ENCODE data around the gene ATL2.
"Not testable (repeated sequence)": the region's sequence is repeated elsewhere in the genome, so short reads cannot be mapped to it uniquely, and the experiment has no call there.

The ATL2 gene

GRCh38 chr2:38394041-38394440, 17.0 kb upstream of the ATL2 start:
- no peak for DNase-seq
- intact Hi-C loops (cut with DNase I), result no loop called here

GRCh38 chr2:38390947-38391346, 13.9 kb upstream of the ATL2 start:
- DNase-seq, result no peak
- intact Hi-C loops (cut with DNase I), result no loop called here

GRCh38 chr2:38387887-38388286, 10.8 kb upstream of the ATL2 start:
- intact Hi-C loops (cut with DNase I), result no loop called here

GRCh38 chr2:38386821-38387220, 9.7 kb upstream of the ATL2 start:
- intact Hi-C loops (cut with DNase I), result no loop called here

More at GRCh38 chr2:38387887-38388286, 10.8 kb upstream of the ATL2 start:
- no peak for DNase-seq

GRCh38 chr2:38386377-38386776, 9.3 kb upstream of the ATL2 start:
- intact Hi-C loops (cut with DNase I), result no loop called here
- DNase-seq, result no peak

More at GRCh38 chr2:38386821-38387220, 9.7 kb upstream of the ATL2 start:
- no peak for DNase-seq

GRCh38 chr2:38384338-38384737, 7.3 kb upstream of the ATL2 start:
- DNase-seq, result no peak
- intact Hi-C loops (cut with DNase I), result no loop called here

- intact Hi-C loops (cut with DNase I); DNase-seq: not testable (repeated sequence)
These were observed 6.7 kb upstream of the ATL2 start for GRCh38 chr2:38383741-38384140.

GRCh38 chr2:38381381-38382143, 4.5 kb upstream of the ATL2 start:
- DNase-seq, result no peak
- intact Hi-C loops (cut with DNase I), result no loop called here

GRCh38 chr2:38380397-38381130, 3.5 kb upstream of the ATL2 start:
- DNase-seq, result no peak
- intact Hi-C loops (cut with DNase I), result no loop called here

GRCh38 chr2:38376346-38377049, 575 bp downstream of the ATL2 start:
- DNase-seq, result peak in 8 of 10 donors; percentile 15 to 92 (median 36)
- intact Hi-C loops (cut with DNase I), result loop anchor here (5.0 to 10.0 kb wide), 3 partner anchors 59 to 226 kb away; partner anchors contain the start of gene HNRNPLL

GRCh38 chr2:38375696-38376345, 1.3 kb downstream of the ATL2 start:
- DNase-seq, result peak in 3 of 10 donors; percentile 24 to 36 (median 25)
- intact Hi-C loops (cut with DNase I), result loop anchor here (5.0 to 10.0 kb wide), 3 partner anchors 59 to 226 kb away; partner anchors contain the start of gene HNRNPLL

GRCh38 chr2:38374984-38375383, 2.1 kb downstream of the ATL2 start:
- intact Hi-C loops (cut with DNase I), result loop anchor here (5.0 to 10.0 kb wide), 3 partner anchors 58 to 227 kb away; partner anchors contain the start of gene HNRNPLL

GRCh38 chr2:38371235-38371634, 5.8 kb downstream of the ATL2 start:
- DNase-seq, result no peak
- intact Hi-C loops (cut with DNase I), result loop anchor here (10.0 kb wide), 1 partner anchor 74 kb away; no protein-coding TSS in a partner anchor

More at GRCh38 chr2:38374984-38375383, 2.1 kb downstream of the ATL2 start:
- DNase-seq, result no peak

GRCh38 chr2:38370664-38371063, 6.4 kb downstream of the ATL2 start:
- intact Hi-C loops (cut with DNase I), result loop anchor here (10.0 kb wide), 1 partner anchor 74 kb away; no protein-coding TSS in a partner anchor
- no peak for DNase-seq

- DNase-seq, result no peak
- intact Hi-C loops (cut with DNase I), result no loop called here
These were observed 14.8 kb downstream of the ATL2 start for GRCh38 chr2:38362232-38362631.

GRCh38 chr2:38360177-38360576, 16.9 kb downstream of the ATL2 start:
- DNase-seq, result no peak
- intact Hi-C loops (cut with DNase I), result no loop called here

GRCh38 chr2:38353402-38353801, 23.7 kb downstream of the ATL2 start:
- DNase-seq, result no peak
- intact Hi-C loops (cut with DNase I), result no loop called here

GRCh38 chr2:38352336-38352735, 24.7 kb downstream of the ATL2 start:
- intact Hi-C loops (cut with DNase I), result no loop called here
- DNase-seq, result no peak

- intact Hi-C loops (cut with DNase I), result no loop called here
- no peak for DNase-seq
These were observed 31.6 kb downstream of the ATL2 start for GRCh38 chr2:38345323-38346038.

GRCh38 chr2:38344813-38345212, 32.3 kb downstream of the ATL2 start:
- DNase-seq, result no peak
- intact Hi-C loops (cut with DNase I), result no loop called here

Data from posterior cingulate gyrus (tissue), 11 donors.